Psoas muscle (tissue), 8 donors: ENCODE data around the gene FTSJ3. TPM values are rescaled to one million over a fixed set of nuclear protein-coding genes. Genes with fewer than 3 reads are reported as not detected.
"Not testable (repeated sequence)": the region's sequence is repeated elsewhere in the genome, so short reads cannot be mapped to it uniquely, and the experiment has no call there.

Experiments
- ATAC-seq, 4 donors: fragments of 200-7000 bp; cut with Tn5 transposase; one replicate each; pipeline ENCODE4 v1.9.1; 2020; ENCODE audit warnings: moderate library complexity in 3 of 4, mild to moderate bottlenecking in 2 of 4
- DNase-seq, 2 donors: peaks; one replicate each; pipeline ENCODE4 v3.0.0-alpha.2; 2020
- H3K27ac ChIP-seq: fragments of 200-600 bp; one replicate; pipeline ENCODE4 v1.8.0; 2022
- H3K27me3 ChIP-seq, 3 donors: fragments of 200-600 bp in 1 of 3; one replicate each; pipeline versions ENCODE4 v1.6.1 to v1.8.0; 2013 to 2022; ENCODE audit warnings: low read length in 2 of 3, mild to moderate bottlenecking in 2 of 3, moderate library complexity in 1 of 3; ENCODE audit not compliant: insufficient read depth in 3 of 3
- H3K36me3 ChIP-seq, 2 donors: fragments of 200-600 bp in 1 of 2; one replicate each; pipeline versions ENCODE4 v1.6.1 to v1.8.0; 2013 to 2022; ENCODE audit warnings: low read depth in 1 of 2, mild to moderate bottlenecking in 1 of 2, moderate library complexity in 1 of 2; ENCODE audit not compliant: insufficient read depth in 1 of 2
- H3K4me1 ChIP-seq: fragments of 200-600 bp; one replicate; pipeline ENCODE4 v1.8.0; 2022
- H3K4me3 ChIP-seq: fragments of 200-600 bp; one replicate; pipeline ENCODE4 v1.8.0; 2022; ENCODE audit warnings: mild to moderate bottlenecking
- H3K9me3 ChIP-seq: fragments of 200-600 bp; one replicate; pipeline ENCODE4 v1.8.0; 2022
- CTCF ChIP-seq: fragments of 200-600 bp; IDR thresholded peaks from one replicate; pipeline ENCODE4 v1.8.0; 2022; ENCODE audit warnings: antibody characterized with exemption
- WGBS, 3 donors: extraction: QIAGEN DNeasy Blood & Tissue Kit; methylation state at CpG; one replicate each; pipeline versions ENCODE4 v1.1.6 to v1.1.7; 2013; 5-methylcytosine and 5-hydroxymethylcytosine counted together
- intact Hi-C, 2 donors: fragments of 100-400 bp; cut with DNase I; formaldehyde crosslinking; loops; one replicate each; pipeline versions ENCODE4 v1.11.0 to v1.14.2; 2022
- polyA plus RNA-seq, 3 donors: library from polyadenylated mRNA; stranded (reverse); fragments of 200-250 nt; gene quantifications; one replicate each; pipeline ENCODE4 v1.2.3, GENCODE V29; 2013
- total RNA-seq, 4 donors: library from RNA; stranded (reverse); fragmentation: NEBNext Ultra II Directional in 2 of 4; extraction: Animal tissue kit (Norgen Biotek cat#: 25700) in 2 of 4; gene quantifications; one replicate each; pipeline versions ENCODE4 v1.2.1 to v1.2.4, GENCODE V29; 2021 to 2023
- donor health status: healthy with polysubstance abuse.
- donor health status: DM: no; HTN: no; CAD: no; lungs with moderate emphysema.
- donor health status: Bipolar disorder and iron deficiency.
- donor health status: healthy.
- donor health status: DM: yes; HTN: yes; CAD: no.
- donor health status: DM: no; HTN: no; CAD: no.
- donor health status: DM: no; HTN: no; CAD: no.
- donor health status: DM: yes; HTN: yes; CAD: no.

The FTSJ3 gene
- total and polyA plus RNA-seq, 7 donors, result 14.4 to 41.9 (median 25.1) TPM

GRCh38 chr17:63805591-63805990, 21.9 kb downstream of the FTSJ3 start:
- H3K4me1 ChIP-seq, result no peaks in the 10 kb centered on the region
- 77 to 83% (median 82%) methylated on average over 2 of the region's 2 CpGs for WGBS, 3 donors
- H3K9me3 ChIP-seq, result no peaks in the 10 kb centered on the region
- peaks cover 16 to 100% of the 10 kb centered on the region in 2 donors for H3K36me3 ChIP-seq
- H3K4me3 ChIP-seq, result no peak overlapping the region
- H3K27ac ChIP-seq, result no peak overlapping the region
- intact Hi-C loops, result no loop called here
- H3K27me3 ChIP-seq, result no peaks in the 10 kb centered on the region
- no peak for TF ChIP-seq CTCF
- no peak for DNase-seq
- no peak for ATAC-seq

- no peak for TF ChIP-seq CTCF
- WGBS, 3 donors, result 89 to 98% (median 96%) methylated on average over 1 of the region's 1 CpG
- H3K4me1 ChIP-seq, result no peaks in the 10 kb centered on the region
- ATAC-seq, result no peak
- peaks cover 16 to 100% of the 10 kb centered on the region in 2 donors for H3K36me3 ChIP-seq
- no peak for DNase-seq
- intact Hi-C loops, result no loop called here
- H3K4me3 ChIP-seq, result no peak overlapping the region
- H3K27me3 ChIP-seq, result no peaks in the 10 kb centered on the region
- H3K27ac ChIP-seq, result no peak overlapping the region
- no peaks in the 10 kb centered on the region for H3K9me3 ChIP-seq
These were observed 23.1 kb downstream of the FTSJ3 start for GRCh38 chr17:63804328-63804727.

- intact Hi-C loops, result no loop called here
- DNase-seq, result no peak
- no peak overlapping the region for H3K27ac ChIP-seq
- no peak overlapping the region for H3K4me3 ChIP-seq
- no peaks in the 10 kb centered on the region for H3K27me3 ChIP-seq
- no peak for ATAC-seq
- no peak for TF ChIP-seq CTCF
- 91 to 98% (median 97%) methylated on average over 1 of the region's 1 CpG for WGBS, 3 donors
- peaks cover 11 to 100% of the 10 kb centered on the region in 2 donors for H3K36me3 ChIP-seq
- H3K4me1 ChIP-seq, result no peaks in the 10 kb centered on the region
- no peaks in the 10 kb centered on the region for H3K9me3 ChIP-seq
These were observed 26.7 kb downstream of the FTSJ3 start for GRCh38 chr17:63800783-63801182.

GRCh38 chr17:63798572-63799106, 28.8 kb downstream of the FTSJ3 start:
- 88 to 90% (median 88%) methylated on average over 3 of the region's 3 CpGs for WGBS, 3 donors

GRCh38 chr17:63796375-63796774, 31.1 kb downstream of the FTSJ3 start:
- H3K27ac ChIP-seq, intact Hi-C loops, H3K9me3 ChIP-seq, DNase-seq, H3K4me1 ChIP-seq, H3K4me3 ChIP-seq, ATAC-seq, H3K27me3 ChIP-seq: not testable (repeated sequence)
- H3K36me3 ChIP-seq, result peaks cover 16 to 100% of the 10 kb centered on the region in 2 donors
- 95 to 98% (median 96%) methylated on average over 10 of the region's 10 CpGs for WGBS, 3 donors

More at GRCh38 chr17:63798572-63799106, 28.8 kb downstream of the FTSJ3 start:
- Histone ChIP-seq H3K4me1 (no peaks in the 10 kb centered on the region), H3K9me3 (no peaks in the 10 kb centered on the region), H3K27me3 (no peaks in the 10 kb centered on the region), H3K36me3 (peaks cover 20 to 100% of the 10 kb centered on the region in 2 donors), H3K4me3 (no peak overlapping the region), H3K27ac (no peak overlapping the region)
- no peak for ATAC-seq
- DNase-seq, result no peak
- TF ChIP-seq CTCF, result no peak
- intact Hi-C loops, result no loop called here
